GM12878 (cell line): ENCODE data around the gene SCP2. TPM values are rescaled to one million over a fixed set of nuclear protein-coding genes. Genes with fewer than 3 reads are reported as not detected.

Source experiments
- ATAC-seq: fragments of 200-7000 bp; cut with Tn5 transposase; 3 replicates; pipeline ENCODE4 v1.9.1; 2020; ENCODE audit warnings: mild to moderate bottlenecking, moderate library complexity
- BruUV-seq: library from RNA; stranded (reverse); fragments of 400-500 nt; replicated peaks from 2 replicates; lab custom pipeline; 2021; lab: Mats Ljungman, UMichigan
- CTCF ChIA-PET: fragments of 300-600 bp; sonication (Branson Sonifier 250); formaldehyde crosslinking; extraction: SDS; loops from one replicate; lab custom pipeline; 2021; ENCODE audit warnings: inconsistent platforms; lab: Yijun Ruan, JAX
- POLR2A ChIA-PET: fragments of 350-600 bp; formaldehyde crosslinking; extraction: SDS; loops from one replicate; lab custom pipeline; 2021; ENCODE audit warnings: inconsistent platforms; lab: Charles Lee
- RAD21 ChIA-PET: fragments of 300-600 bp; sonication (Branson Sonifier 250); formaldehyde crosslinking; loops from one replicate; lab custom pipeline; 2023; ENCODE audit warnings: antibody characterized with exemption; ENCODE audit not compliant: unreplicated experiment; lab: Charles Lee
- SMC1A ChIA-PET: fragments of 300-600 bp; sonication (Branson Sonifier 250); formaldehyde crosslinking; loops from one replicate; lab custom pipeline; 2023; ENCODE audit not compliant: unreplicated experiment, uncharacterized antibody; lab: Charles Lee
- DNase-seq: peaks from one replicate; pipeline ENCODE4 v3.0.0-alpha.2; 2011; ENCODE audit warnings: low read depth, low spot score
- FAIRE-seq: peaks from 3 replicates; lab custom pipeline; 2011; peaks lifted over from hg19 to GRCh38; lab: Jason Lieb, UNC
- H2AFZ ChIP-seq: 2 replicates; pipeline ENCODE4 v1.6.0; 2011; ENCODE audit warnings: low read depth, low read length, control low read depth; ENCODE audit not compliant: control insufficient read depth
- H3K27ac ChIP-seq: 2 replicates; pipeline ENCODE4 v1.5.1; 2011; ENCODE audit warnings: control low read depth; ENCODE audit not compliant: control insufficient read depth, insufficient read depth
- H3K27me3 ChIP-seq, 2 experiments: replicated peaks in 1 of 2; 2 replicates each; pipeline versions ENCODE4 v1.6.0 to v1.6.1; 2011; ENCODE audit warnings: low read length in 1 of 2; ENCODE audit not compliant: control insufficient read depth in 2 of 2, insufficient read depth in 2 of 2
- H3K36me3 ChIP-seq, 2 experiments: 2 replicates each; pipeline ENCODE4 v1.5.1; 2011; ENCODE audit warnings: low read length in 1 of 2; ENCODE audit not compliant: control insufficient read depth in 2 of 2, insufficient read depth in 2 of 2
- H3K4me1 ChIP-seq: 2 replicates; pipeline ENCODE4 v1.6.1; 2011; ENCODE audit warnings: mild to moderate bottlenecking, low read length, moderate library complexity, mixed read lengths; ENCODE audit not compliant: control insufficient read depth, insufficient read depth
- H3K4me2 ChIP-seq: 2 replicates; pipeline ENCODE4 v1.6.0; 2011; ENCODE audit warnings: control low read depth; ENCODE audit not compliant: control insufficient read depth, insufficient read depth
- H3K4me3 ChIP-seq: fragments of 200-600 bp; sonication (generic); 2 replicates; pipeline ENCODE4 v1.5.1; 2016
- H3K79me2 ChIP-seq: 2 replicates; pipeline ENCODE4 v1.6.0; 2011; ENCODE audit warnings: low read length; ENCODE audit not compliant: control insufficient read depth, insufficient read depth
- H3K9ac ChIP-seq: 2 replicates; pipeline ENCODE4 v1.8.0; 2011; ENCODE audit warnings: low read length, control low read depth, mixed read lengths; ENCODE audit not compliant: control insufficient read depth, insufficient read depth
- H3K9me3 ChIP-seq: replicated peaks from 3 replicates; pipeline ENCODE4 v1.5.1; 2011; ENCODE audit warnings: mild to moderate bottlenecking, low read length; ENCODE audit not compliant: control insufficient read depth, insufficient read depth
- H4K20me1 ChIP-seq: 2 replicates; pipeline ENCODE4 v1.6.0; 2011; ENCODE audit not compliant: control insufficient read depth, insufficient read depth
- BCL3 ChIP-seq: IDR thresholded peaks from 2 replicates; pipeline ENCODE4 v1.6.1; 2011; ENCODE audit warnings: borderline replicate concordance, low read depth, mild to moderate bottlenecking, moderate library complexity, low read length; ENCODE audit not compliant: insufficient read depth, poor library complexity, severe bottlenecking
- BMI1 ChIP-seq: fragments of 450-650 bp; IDR thresholded peaks from 2 replicates; pipeline ENCODE4 v1.6.1; 2016; ENCODE audit warnings: mild to moderate bottlenecking, moderate library complexity, borderline replicate concordance
- BRCA1 ChIP-seq: IDR thresholded peaks from 2 replicates; pipeline ENCODE4 v1.6.1; 2011; ENCODE audit warnings: low read depth, low read length, improper control_type of control experiment
- FOS ChIP-seq: IDR thresholded peaks from 3 replicates; pipeline ENCODE4 v1.6.1; 2011; ENCODE audit warnings: borderline replicate concordance; ENCODE audit not compliant: insufficient read length; ENCODE audit errors: extremely low read depth
- MEF2A ChIP-seq: IDR thresholded peaks from 2 replicates; pipeline ENCODE4 v1.6.1; 2011; ENCODE audit warnings: low read depth, mild to moderate bottlenecking, low read length, moderate library complexity; ENCODE audit not compliant: insufficient read depth
- MTA3 ChIP-seq: IDR thresholded peaks from 2 replicates; pipeline ENCODE4 v1.6.1; 2012; ENCODE audit warnings: low read length, inconsistent platforms, borderline replicate concordance
- NFIC ChIP-seq: IDR thresholded peaks from 2 replicates; pipeline ENCODE4 v1.6.1; 2012; ENCODE audit warnings: low read depth, mild to moderate bottlenecking, inconsistent platforms, low read length, moderate library complexity
- NFYA ChIP-seq: IDR thresholded peaks from 2 replicates; pipeline ENCODE4 v1.6.1; 2011; ENCODE audit warnings: low read depth, mild to moderate bottlenecking, low read length, improper control_type of control experiment, borderline replicate concordance
- RBBP5 ChIP-seq: fragments of 200-600 bp; sonication (generic); conservative IDR thresholded peaks from 2 replicates; pipeline ENCODE4 v1.6.1; 2016
- SPI1 ChIP-seq: IDR thresholded peaks from 2 replicates; pipeline ENCODE4 v1.6.1; 2011; ENCODE audit warnings: low read depth, mild to moderate bottlenecking, low read length, moderate library complexity, borderline replicate concordance; ENCODE audit not compliant: insufficient read depth
- SRF ChIP-seq, 2 experiments: IDR thresholded peaks; 2 replicates each; pipeline ENCODE4 v1.6.1; 2011; ENCODE audit warnings: low read depth in 2 of 2, low read length in 2 of 2, mild to moderate bottlenecking in 1 of 2, moderate library complexity in 1 of 2
- WRNIP1 ChIP-seq: IDR thresholded peaks from 2 replicates; pipeline ENCODE4 v1.6.1; 2011; ENCODE audit warnings: low read depth, low read length, improper control_type of control experiment, borderline replicate concordance
- ZBTB11 ChIP-seq: fragments of 450-650 bp; formaldehyde crosslinking; IDR thresholded peaks from 2 replicates; pipeline ENCODE4 v1.5.0; 2022; ENCODE audit warnings: mild to moderate bottlenecking, missing genetic modification characterization
- ZNF207 ChIP-seq: fragments of 450-650 bp; IDR thresholded peaks from 2 replicates; pipeline ENCODE4 v1.6.1; 2014; ENCODE audit warnings: antibody characterized with exemption, mild to moderate bottlenecking, borderline replicate concordance
- ZNF592 ChIP-seq: fragments of 450-650 bp; IDR thresholded peaks from 2 replicates; pipeline ENCODE4 v1.6.1; 2017; ENCODE audit warnings: mild to moderate bottlenecking, moderate library complexity
- in situ Hi-C: fragments of 300-500 bp; cut with MboI; formaldehyde crosslinking; loops from 9 replicates; pipeline ENCODE4 v1.14.3; 2018; ENCODE audit warnings: mixed read lengths
- intact Hi-C: fragments of 100-400 bp; cut with micrococcal nuclease; formaldehyde crosslinking; loops from one replicate; pipeline ENCODE4 v1.14.2; 2022; ENCODE audit not compliant: unreplicated experiment
- polyA plus RNA-seq, 11 experiments: library from polyadenylated mRNA; depleted of rRNA in 4 of 11; unstranded in 6 of 11; stranded (reverse) in 5 of 11; fragments of >200 nt; fragmentation: Nextera tagmentation in 4 of 11; fragmentation: Illumina TruSeq in 1 of 11; extraction: Ambion mirVana in 4 of 11; extraction: Trizol in 1 of 11; gene quantifications; 1 replicate in 1 of 11; 2 replicates in 10 of 11; pipeline versions ENCODE4 v1.2.1 to v1.2.3, GENCODE V29; 2011 to 2016; ENCODE audit warnings: inconsistent platforms in 2 of 11, missing spikeins in 2 of 11, low read depth in 1 of 11
- total RNA-seq, 4 experiments: library from RNA; depleted of rRNA in 3 of 4; stranded (reverse); fragments of >200 nt in 3 of 4; fragmentation: Illumina TruSeq in 1 of 4; extraction: Trizol in 1 of 4; gene quantifications; 2 replicates each; pipeline versions ENCODE4 v1.2.1 to v1.2.3, GENCODE V29; 2013 to 2021

The SCP2 gene
- total and polyA plus RNA-seq, 10 of the 15 experiments (the other 5 are each of a cell fraction or from before 2014, with no cell fraction given) = 74.3 to 327 (median 127) TPM

- TF ChIP-seq ZNF207 = no peak
Observed at GRCh38 chr1:52994656-52995055, 67.6 kb downstream of the SCP2 start (continued).

- intact Hi-C loops = no loop called here
- no peak overlapping the region for H3K4me2 ChIP-seq
- no peaks in the 10 kb centered on the region for H3K9me3 ChIP-seq
- no peak for FAIRE-seq
- no peak overlapping the region for H2AFZ ChIP-seq
- RAD21 ChIA-PET = no interaction called here
- no peak overlapping the region for H3K27ac ChIP-seq
- POLR2A ChIA-PET = no interaction called here
- DNase-seq = no peak
- H3K9ac ChIP-seq = no peak overlapping the region
- no peaks in the 10 kb centered on the region for H3K27me3 ChIP-seq
- H3K36me3 ChIP-seq = no peaks in the 10 kb centered on the region
- no peaks in the 10 kb centered on the region; the same call in 1 of the 2 replicates for H4K20me1 ChIP-seq
- H3K4me3 ChIP-seq = no peak overlapping the region
- no TSS peak for BruUV-seq
- SMC1A ChIA-PET = interaction anchor here (1.4 kb wide), 1 partner anchor 18 kb away, joined by 3 read pairs; no protein-coding TSS in a partner anchor
- in situ Hi-C loops = no loop called here
- ATAC-seq = no peak
- no peaks in the 10 kb centered on the region for H3K79me2 ChIP-seq
- H3K4me1 ChIP-seq = no peaks in the 10 kb centered on the region
- CTCF ChIA-PET = no interaction called here
- TF ChIP-seq RBBP5 (no peak), NFYA (no peak), SPI1 (no peak), ZBTB11 (CRISPR knock-in tag) (no peak), WRNIP1 (no peak), NFIC (no peak), BMI1 (no peak), MEF2A (no peak), BCL3 (no peak), SRF (IDR thresholded peaks at IDR 0.05; ENCODE audit: low read depth in 2 of 2, low read length in 2 of 2) (no peak), MTA3 (no peak), ZNF592 (no peak), BRCA1 (no peak), FOS (no peak)
Observed at GRCh38 chr1:52996653-52997052, 69.6 kb downstream of the SCP2 start.
